Mesenchymal stem cell (in vitro differentiated cells and primary cell): ENCODE measurements around the gene SRMS.

Experiments
- DNase-seq: peaks from one replicate; pipeline ENCODE4 v3.0.0-alpha.2; 2013
- H2AFZ ChIP-seq: one replicate; pipeline ENCODE4 v1.6.1; 2013; ENCODE audit warnings: low read depth, mild to moderate bottlenecking, control low read depth, inconsistent platforms, low read length, moderate library complexity
- H2AK5ac ChIP-seq: 2 replicates; pipeline ENCODE4 v1.6.1; 2013; ENCODE audit warnings: low read length, moderate library complexity, mild to moderate bottlenecking, inconsistent platforms; ENCODE audit not compliant: severe bottlenecking
- H2BK120ac ChIP-seq: one replicate; pipeline ENCODE4 v1.6.1; 2013; ENCODE audit warnings: low read depth, mild to moderate bottlenecking, inconsistent platforms, low read length, moderate library complexity
- H2BK12ac ChIP-seq, 2 experiments: one replicate each; pipeline ENCODE4 v1.6.1; 2013; ENCODE audit warnings: inconsistent platforms in 2 of 2, low read length in 2 of 2, mild to moderate bottlenecking in 2 of 2, moderate library complexity in 2 of 2, control low read depth in 1 of 2
- H2BK15ac ChIP-seq: one replicate; pipeline ENCODE4 v1.6.1; 2013; ENCODE audit warnings: mild to moderate bottlenecking, low read depth, inconsistent platforms; ENCODE audit not compliant: poor library complexity, severe bottlenecking
- H2BK5ac ChIP-seq: 2 replicates; pipeline ENCODE4 v1.6.1; 2013; ENCODE audit warnings: low read depth, mild to moderate bottlenecking, low read length, control low read depth, inconsistent platforms; ENCODE audit not compliant: poor library complexity, severe bottlenecking
- H3K14ac ChIP-seq, 2 experiments: one replicate each; pipeline ENCODE4 v1.6.1; 2013; ENCODE audit warnings: inconsistent platforms in 2 of 2, low read length in 2 of 2, control low read depth in 1 of 2, mild to moderate bottlenecking in 1 of 2, moderate library complexity in 1 of 2
- H3K18ac ChIP-seq, 2 experiments: one replicate each; pipeline ENCODE4 v1.6.1; 2013; ENCODE audit warnings: inconsistent platforms in 2 of 2, low read length in 2 of 2, control low read depth in 1 of 2, low read depth in 1 of 2, mild to moderate bottlenecking in 1 of 2
- H3K23ac ChIP-seq, 2 experiments: one replicate each; pipeline ENCODE4 v1.6.1; 2013; ENCODE audit warnings: inconsistent platforms in 2 of 2, low read length in 2 of 2, mild to moderate bottlenecking in 2 of 2, moderate library complexity in 2 of 2, control low read depth in 1 of 2
- H3K27ac ChIP-seq: 2 replicates; pipeline ENCODE4 v1.5.1; 2013; ENCODE audit warnings: mild to moderate bottlenecking, moderate library complexity, low read length, control low read depth, inconsistent platforms; ENCODE audit not compliant: poor library complexity, severe bottlenecking
- H3K27me3 ChIP-seq, 2 experiments: 2 replicates each; pipeline versions ENCODE4 v1.6.1 to v1.7.0; 2013; ENCODE audit warnings: low read length in 2 of 2, mild to moderate bottlenecking in 2 of 2, moderate library complexity in 2 of 2, control low read depth in 1 of 2, inconsistent platforms in 1 of 2; ENCODE audit not compliant: control insufficient read depth in 1 of 2, insufficient read depth in 1 of 2
- H3K36me3 ChIP-seq, 2 experiments: 2 replicates each; pipeline versions ENCODE4 v1.6.1 to v1.7.0; 2013; ENCODE audit warnings: low read length in 2 of 2, control low read depth in 1 of 2, inconsistent platforms in 1 of 2, low read depth in 1 of 2, mild to moderate bottlenecking in 1 of 2; ENCODE audit not compliant: insufficient read depth in 2 of 2, control insufficient read depth in 1 of 2
- H3K4ac ChIP-seq, 2 experiments: one replicate each; pipeline ENCODE4 v1.6.1; 2013; ENCODE audit warnings: inconsistent platforms in 2 of 2, low read length in 2 of 2, mild to moderate bottlenecking in 2 of 2, moderate library complexity in 2 of 2, control low read depth in 1 of 2, low read depth in 1 of 2
- H3K4me1 ChIP-seq: 2 replicates; pipeline ENCODE4 v1.6.1; 2013; ENCODE audit warnings: low read depth, low read length, control low read depth; ENCODE audit not compliant: control insufficient read depth, insufficient read depth
- H3K4me2 ChIP-seq: 2 replicates; pipeline ENCODE4 v1.6.1; 2013; ENCODE audit warnings: low read length, mild to moderate bottlenecking, inconsistent platforms; ENCODE audit not compliant: poor library complexity, severe bottlenecking
- H3K4me3 ChIP-seq, 2 experiments: 2 replicates each; pipeline versions ENCODE4 v1.5.1 to v1.7.0; 2013; ENCODE audit warnings: low read length in 2 of 2, mild to moderate bottlenecking in 2 of 2, control low read depth in 1 of 2, low read depth in 1 of 2; ENCODE audit not compliant: insufficient read depth in 1 of 2
- H3K79me1 ChIP-seq: replicated peaks from 2 replicates; pipeline ENCODE4 v1.6.1; 2013; ENCODE audit warnings: mild to moderate bottlenecking, control low read depth, low read length, inconsistent platforms; ENCODE audit not compliant: poor library complexity, severe bottlenecking
- H3K9ac ChIP-seq: 2 replicates; pipeline ENCODE4 v1.7.0; 2013; ENCODE audit warnings: mild to moderate bottlenecking, low read length, moderate library complexity
- H3K9me3 ChIP-seq: 2 replicates; pipeline ENCODE4 v1.7.0; 2013; ENCODE audit warnings: mild to moderate bottlenecking, low read length; ENCODE audit not compliant: control insufficient read depth
- H4K8ac ChIP-seq: one replicate; pipeline ENCODE4 v1.6.1; 2013; ENCODE audit warnings: inconsistent platforms, mild to moderate bottlenecking, low read length, moderate library complexity
- H4K91ac ChIP-seq: one replicate; pipeline ENCODE4 v1.6.1; 2013; ENCODE audit warnings: mild to moderate bottlenecking, low read length, inconsistent platforms
- WGBS: methylation state at CpG from one replicate; pipeline ENCODE4 v1.1.7; 2013; ENCODE audit warnings: mixed read lengths; 5-methylcytosine and 5-hydroxymethylcytosine counted together

Gene SRMS

DNA sequence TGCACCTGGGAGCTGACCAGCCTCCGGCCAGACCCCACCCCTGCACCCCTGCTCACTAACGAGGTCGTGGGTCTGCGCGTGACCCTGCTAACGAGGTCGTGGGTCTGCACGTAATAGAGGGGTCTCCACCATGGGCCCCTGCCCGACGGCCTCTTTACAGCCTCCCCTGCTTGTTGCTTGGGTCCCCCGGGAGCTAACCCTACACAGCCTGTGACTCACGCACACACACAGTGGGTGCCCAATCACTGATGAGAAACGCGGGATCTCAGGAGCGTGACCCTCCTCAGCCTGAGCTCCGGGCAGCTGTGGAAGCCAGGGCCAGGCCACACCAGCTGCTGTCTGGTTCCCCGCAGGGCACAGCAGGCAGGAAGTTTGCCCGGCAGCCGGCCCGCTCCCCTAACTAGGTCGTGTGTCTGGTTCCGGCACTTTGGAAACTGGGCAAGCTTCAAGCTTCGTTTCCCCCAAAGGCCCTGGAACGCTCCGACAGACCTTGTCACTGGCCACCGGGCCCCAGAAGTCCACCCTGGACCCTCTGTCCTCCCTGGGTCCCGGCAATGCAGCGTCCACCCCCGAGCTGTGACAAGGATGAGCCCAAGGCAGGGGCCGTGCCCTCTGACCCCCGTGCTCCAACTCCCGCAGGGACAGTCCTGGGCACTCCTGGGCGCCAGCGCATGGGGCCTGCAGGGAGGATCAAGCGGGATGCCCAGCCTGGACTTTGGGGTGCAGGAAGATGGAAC, 11.1 kb downstream of the SRMS start:
- Histone ChIP-seq H3K18ac (no peak overlapping the region), H3K79me1 (no peaks in the 10 kb centered on the region), H2BK12ac (peak overlapping the region in 1 of 2 experiments; percentile 2), H3K14ac (no peak overlapping the region), H3K4me1 (peaks cover 52% of the 10 kb centered on the region), H2AK5ac (peak overlapping the region; percentile 51), H2BK120ac (no peak overlapping the region), H4K8ac (no peak overlapping the region), H3K9me3 (no peaks in the 10 kb centered on the region), H3K4me2 (peak overlapping the region; percentile 24), H3K27ac (peak overlapping the region; percentile 78), H3K27me3 (peaks cover 0 to 65% of the 10 kb centered on the region in 2 experiments), H3K9ac (peak overlapping the region; percentile 15), H3K4me3 (no peak overlapping the region), H3K23ac (no peak overlapping the region), H2BK15ac (no peak overlapping the region), H4K91ac (peak overlapping the region; percentile 49), H3K36me3 (no peaks in the 10 kb centered on the region), H2AFZ (no peak overlapping the region), H2BK5ac (peak overlapping the region; percentile 4), H3K4ac (no peak overlapping the region)
- WGBS = 76% methylated on average over 35 of the region's 35 CpGs
- peak; percentile 50 for DNase-seq

GRCh38 chr20:63534831-63535651, 12.5 kb downstream of the SRMS start:
- peaks cover 44% of the 10 kb centered on the region for H3K4me1 ChIP-seq
- no peak for DNase-seq
- no peak overlapping the region for H2BK120ac ChIP-seq
- H3K4ac ChIP-seq = no peak overlapping the region
- peak overlapping the region; percentile 24 for H2BK5ac ChIP-seq
- peaks cover 0 to 61% of the 10 kb centered on the region in 2 experiments for H3K27me3 ChIP-seq
- WGBS = 84% methylated on average over 42 of the region's 49 CpGs
- no peak overlapping the region for H3K18ac ChIP-seq
- H3K9me3 ChIP-seq = no peaks in the 10 kb centered on the region
- H4K91ac ChIP-seq = no peak overlapping the region
- no peak overlapping the region for H2AFZ ChIP-seq
- H3K27ac ChIP-seq = no peak overlapping the region
- H3K79me1 ChIP-seq = no peaks in the 10 kb centered on the region
- H3K36me3 ChIP-seq = no peaks in the 10 kb centered on the region
- no peak overlapping the region for H4K8ac ChIP-seq
- H3K23ac ChIP-seq = no peak overlapping the region
- no peak overlapping the region for H2AK5ac ChIP-seq
- H2BK15ac ChIP-seq = no peak overlapping the region
- no peak overlapping the region for H2BK12ac ChIP-seq
- no peak overlapping the region for H3K4me3 ChIP-seq
- no peak overlapping the region for H3K9ac ChIP-seq
- no peak overlapping the region for H3K4me2 ChIP-seq
- no peak overlapping the region for H3K14ac ChIP-seq

- Histone ChIP-seq H3K27me3 (peaks cover 0 to 61% of the 10 kb centered on the region in 2 experiments), H3K4me2 (no peak overlapping the region), H3K9ac (no peak overlapping the region), H3K18ac (no peak overlapping the region), H4K8ac (no peak overlapping the region), H2AFZ (no peak overlapping the region), H3K4ac (no peak overlapping the region), H3K4me3 (no peak overlapping the region), H2BK120ac (no peak overlapping the region), H2BK15ac (no peak overlapping the region), H3K79me1 (no peaks in the 10 kb centered on the region), H3K14ac (no peak overlapping the region), H3K27ac (no peak overlapping the region), H4K91ac (no peak overlapping the region), H3K36me3 (no peaks in the 10 kb centered on the region), H3K4me1 (peaks cover 43% of the 10 kb centered on the region), H2BK5ac (no peak overlapping the region), H2AK5ac (no peak overlapping the region), H3K9me3 (no peaks in the 10 kb centered on the region), H2BK12ac (no peak overlapping the region), H3K23ac (no peak overlapping the region)
- 82% methylated on average over 12 of the region's 12 CpGs for WGBS
- DNase-seq = no peak
These were observed 13.1 kb downstream of the SRMS start for GRCh38 chr20:63534427-63534830.

DNA sequence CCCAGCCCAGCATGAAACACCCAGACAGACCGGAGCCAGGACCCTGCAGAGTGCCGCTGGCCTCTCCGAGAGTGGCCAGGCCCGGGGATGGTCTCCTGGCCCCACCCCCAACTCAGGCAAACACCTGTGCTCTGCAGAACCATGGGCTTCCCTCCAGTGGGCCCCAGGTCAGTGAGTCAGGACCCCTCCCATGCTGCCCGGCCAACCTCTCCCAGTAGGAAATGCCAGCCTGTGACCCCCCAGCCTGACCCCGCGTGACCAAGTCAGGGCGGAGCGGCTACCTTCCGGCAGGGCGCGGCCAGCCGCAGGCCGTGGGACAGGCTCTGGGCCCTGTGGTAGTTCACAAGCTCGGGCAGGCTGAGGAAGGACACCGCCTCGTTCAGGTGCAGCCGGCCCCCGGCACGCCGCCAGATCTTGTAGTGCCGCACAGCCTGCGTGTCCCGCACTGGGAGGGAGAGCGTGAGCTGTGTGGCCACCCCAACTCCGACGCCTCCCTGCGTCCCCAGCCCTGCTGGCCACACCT, 13.6 kb downstream of the SRMS start:
- no peak overlapping the region for H3K23ac ChIP-seq
- 92% methylated on average over 28 of the region's 28 CpGs for WGBS

More for the DNA sequence above, 13.6 kb downstream of the SRMS start:
- no peak for DNase-seq
- Histone ChIP-seq H2AK5ac (no peak overlapping the region), H4K91ac (no peak overlapping the region), H2BK120ac (no peak overlapping the region), H3K4me3 (no peak overlapping the region), H2BK15ac (no peak overlapping the region), H3K18ac (no peak overlapping the region), H3K4me1 (peaks cover 43% of the 10 kb centered on the region), H3K79me1 (no peaks in the 10 kb centered on the region), H2BK12ac (no peak overlapping the region), H2BK5ac (no peak overlapping the region), H4K8ac (no peak overlapping the region), H3K36me3 (no peaks in the 10 kb centered on the region), H3K14ac (no peak overlapping the region), H3K4me2 (no peak overlapping the region), H3K9me3 (no peaks in the 10 kb centered on the region), H3K9ac (no peak overlapping the region), H3K27me3 (peaks cover 0 to 63% of the 10 kb centered on the region in 2 experiments), H2AFZ (no peak overlapping the region), H3K27ac (no peak overlapping the region), H3K4ac (no peak overlapping the region)
